ENCODE measurements around the gene NASP. TPM values are rescaled to one million over a fixed set of nuclear protein-coding genes. Genes with fewer than 3 reads are reported as not detected.

The NASP gene
- total RNA-seq, 4 donors from 2014 or later, result 45.8 to 98.3 (median 75.1) TPM

- DNase-seq, result no peak
- Histone ChIP-seq H3K4me3 (replicated peaks in 1 of 3) (no peak overlapping the region), H3K9me3 (no peaks in the 10 kb centered on the region), H3K36me3 (peaks cover 0 to 8% of the 10 kb centered on the region in 2 donors), H3K27ac (no peak overlapping the region), H3K27me3 (no peaks in the 10 kb centered on the region), H3K4me1 (no peaks in the 10 kb centered on the region)
- WGBS, 2 donors, result 70 to 81% methylated on average over 6 of the region's 6 CpGs
- no peak for TF ChIP-seq CTCF (IDR thresholded peaks at IDR 0.05)
- no peak for TF ChIP-seq POLR2A (IDR thresholded peaks at IDR 0.05)
- intact Hi-C loops (cut with DNase I), result no loop called here
Observed at GRCh38 chr1:45607404-45608074, 23.7 kb downstream of the NASP start.

DNA sequence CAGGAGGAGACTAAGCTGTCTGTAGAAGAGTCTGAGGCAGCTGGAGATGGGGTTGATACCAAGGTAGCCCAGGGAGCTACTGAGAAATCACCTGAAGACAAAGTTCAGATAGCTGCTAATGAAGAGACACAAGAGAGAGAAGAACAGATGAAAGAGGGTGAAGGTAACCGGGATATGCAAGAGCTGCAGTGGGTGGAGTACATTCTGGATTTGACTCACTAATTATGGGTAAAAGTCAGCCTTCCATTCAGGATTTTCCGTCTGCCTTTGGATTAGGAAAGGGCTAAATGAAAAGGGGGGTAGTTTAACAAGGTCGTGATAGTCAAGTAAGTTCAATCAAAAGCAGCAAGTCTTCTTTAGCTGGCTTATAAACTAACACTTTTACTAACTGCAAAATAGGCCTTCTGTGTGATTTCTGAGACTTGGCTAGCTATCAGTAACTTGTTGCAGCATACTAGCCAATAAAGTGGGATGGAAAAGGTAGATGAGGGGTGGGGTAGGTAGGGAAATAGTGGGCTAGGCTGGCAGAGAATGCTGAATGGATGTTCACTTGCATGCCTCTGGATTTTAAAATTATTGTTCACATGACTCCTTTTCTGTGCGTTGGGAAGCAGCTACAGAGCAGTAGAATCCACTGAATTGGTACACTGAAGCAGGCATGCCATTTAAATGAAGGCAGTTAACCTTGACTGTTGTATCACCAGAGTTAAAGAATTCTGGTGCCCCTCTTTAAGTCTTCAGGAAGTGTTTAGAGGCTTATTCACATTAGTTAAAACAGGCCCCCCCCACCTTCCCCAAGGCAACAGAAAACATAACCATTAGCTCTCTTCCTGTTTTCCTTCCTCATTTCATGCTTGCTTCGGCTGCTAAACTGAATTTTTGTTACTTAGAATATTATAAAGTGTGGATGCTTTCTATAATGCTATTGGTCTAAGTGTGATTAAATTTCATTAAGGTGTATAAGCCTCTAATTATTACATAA lies 24.6 kb downstream of the NASP start:
- DNase-seq, result no peak
- no peak for TF ChIP-seq CTCF (IDR thresholded peaks at IDR 0.05)
- TF ChIP-seq POLR2A (IDR thresholded peaks at IDR 0.05), result no peak
- H3K4me3 ChIP-seq (replicated peaks in 1 of 3), result no peak overlapping the region
- 83 to 85% methylated on average over 5 of the region's 5 CpGs for WGBS, 2 donors
- intact Hi-C loops (cut with DNase I), result no loop called here
- peaks cover 0 to 12% of the 10 kb centered on the region in 2 donors for H3K36me3 ChIP-seq
- no peak overlapping the region for H3K27ac ChIP-seq
- H3K27me3 ChIP-seq, result no peaks in the 10 kb centered on the region
- H3K4me1 ChIP-seq, result no peaks in the 10 kb centered on the region
- H3K9me3 ChIP-seq, result no peaks in the 10 kb centered on the region

- WGBS, 2 donors, result 94 to 98% methylated on average over 10 of the region's 10 CpGs
- no peaks in the 10 kb centered on the region for H3K9me3 ChIP-seq
Observed at GRCh38 chr1:45610589-45611226, 26.9 kb downstream of the NASP start.

DNA sequence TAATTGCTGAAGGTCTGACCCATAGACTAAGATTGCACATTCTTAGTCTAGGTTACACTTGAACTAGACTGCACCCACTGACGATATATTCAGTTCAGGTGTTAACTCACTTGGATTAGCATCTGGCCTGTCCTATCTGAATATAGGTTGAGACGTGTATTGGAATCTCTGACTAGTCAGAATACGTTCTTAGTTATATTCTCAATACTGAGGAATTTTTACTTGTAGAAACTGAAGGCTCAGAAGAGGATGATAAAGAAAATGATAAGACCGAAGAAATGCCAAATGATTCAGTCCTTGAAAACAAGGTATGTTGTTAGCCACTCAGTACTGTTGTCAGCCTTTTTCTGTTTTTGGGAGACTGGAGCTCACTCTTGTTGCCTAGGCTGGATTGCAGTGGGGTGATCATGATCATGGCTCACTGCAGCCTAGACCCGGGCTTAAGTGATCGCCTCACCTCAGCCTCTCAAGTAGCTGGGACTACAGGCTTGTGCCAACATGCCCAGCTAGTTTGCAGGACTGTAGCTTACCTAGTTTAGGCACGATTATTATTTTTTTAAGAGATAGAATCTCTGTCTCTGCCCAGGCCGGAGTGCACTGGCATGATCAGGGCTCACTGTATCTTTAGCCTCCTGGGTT lies 29.2 kb downstream of the NASP start:
- peak in 1 of 2 donors; percentile 42 for DNase-seq
- TF ChIP-seq CTCF (IDR thresholded peaks at IDR 0.05) (no peak), POLR2A (IDR thresholded peaks at IDR 0.05) (no peak)
- Histone ChIP-seq H3K27ac (peak overlapping the region in 1 of 3 donors; percentile 15), H3K27me3 (no peaks in the 10 kb centered on the region), H3K4me3 (replicated peaks in 1 of 3) (no peak overlapping the region), H3K4me1 (no peaks in the 10 kb centered on the region), H3K36me3 (peaks cover 32 to 45% of the 10 kb centered on the region in 2 donors), H3K9me3 (no peaks in the 10 kb centered on the region)
- 65 to 77% methylated on average over 8 of the region's 8 CpGs for WGBS, 2 donors
- intact Hi-C loops (cut with DNase I), result no loop called here

More at GRCh38 chr1:45610589-45611226, 26.9 kb downstream of the NASP start:
- DNase-seq, result no peak
- TF ChIP-seq POLR2A (IDR thresholded peaks at IDR 0.05), result no peak
- TF ChIP-seq CTCF (IDR thresholded peaks at IDR 0.05), result no peak
- intact Hi-C loops (cut with DNase I), result no loop called here
- Histone ChIP-seq H3K4me1 (no peaks in the 10 kb centered on the region), H3K4me3 (replicated peaks in 1 of 3) (no peak overlapping the region), H3K36me3 (peaks cover 10 to 23% of the 10 kb centered on the region in 2 donors), H3K27me3 (no peaks in the 10 kb centered on the region), H3K27ac (no peak overlapping the region)
